ENCODE data around the gene MEIG1.
"Not testable (repeated sequence)": the region's sequence is repeated elsewhere in the genome, so short reads cannot be mapped to it uniquely, and the experiment has no call there.

GRCh38 chr10:15020966-15021365 lies 61.8 kb downstream of the MEIG1 start:
- TF ChIP-seq CTCF (IDR thresholded peaks at IDR 0.05); EZH2 (IDR thresholded peaks at IDR 0.05; ENCODE audit: borderline replicate concordance, insufficient read depth, low read depth, low read length, poor library complexity, severe bottlenecking): not testable (repeated sequence)

Measured in B cell (primary cell).